Esophagus squamous epithelium (tissue), 4 donors: ENCODE results near the gene LGMN.

Experiments used
- CTCF ChIP-seq, 6 experiments: fragments of 450-650 bp in 4 of 6; fragments of 200-600 bp in 2 of 6; sonication (generic) in 2 of 6; IDR thresholded peaks; one replicate each; pipeline ENCODE4 v1.5.1; 2016 to 2019; ENCODE audit warnings: antibody characterized with exemption in 6 of 6, mild to moderate bottlenecking in 4 of 6, moderate library complexity in 4 of 6
- POLR2A ChIP-seq, 4 donors: fragments of 450-650 bp; IDR thresholded peaks; one replicate each; pipeline ENCODE4 v1.6.1; 2017; ENCODE audit warnings: antibody characterized with exemption in 4 of 4, mild to moderate bottlenecking in 4 of 4, moderate library complexity in 3 of 4

DNA sequence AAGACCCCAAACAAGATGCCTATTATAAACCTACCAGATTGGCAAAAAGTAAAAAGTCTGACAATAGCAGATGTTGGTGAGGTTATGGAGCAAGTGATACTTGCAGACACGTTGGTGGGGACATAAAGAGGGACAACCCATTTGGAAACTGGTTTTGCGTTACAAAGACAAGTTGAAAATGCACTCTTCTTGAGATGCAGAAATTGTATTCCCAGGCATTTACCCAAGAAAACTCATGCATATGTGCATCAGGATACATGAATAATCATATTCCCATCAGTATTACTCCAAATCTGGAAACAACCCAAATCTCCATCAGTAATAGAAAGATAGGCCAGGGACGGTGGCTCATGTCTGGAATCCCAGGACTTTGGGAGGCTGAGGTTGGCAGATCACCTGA, 32.9 kb upstream of the LGMN start:
- TF ChIP-seq POLR2A (IDR thresholded peaks at IDR 0.05) (no peak), CTCF (IDR thresholded peaks at IDR 0.05) (no peak)
